Measurements from ENCODE around the gene FBXW9. TPM values are rescaled to one million over a fixed set of nuclear protein-coding genes. Genes with fewer than 3 reads are reported as not detected.

The FBXW9 gene
- total RNA-seq, 1 experiment from 2014 or later = 12.4 TPM

DNA sequence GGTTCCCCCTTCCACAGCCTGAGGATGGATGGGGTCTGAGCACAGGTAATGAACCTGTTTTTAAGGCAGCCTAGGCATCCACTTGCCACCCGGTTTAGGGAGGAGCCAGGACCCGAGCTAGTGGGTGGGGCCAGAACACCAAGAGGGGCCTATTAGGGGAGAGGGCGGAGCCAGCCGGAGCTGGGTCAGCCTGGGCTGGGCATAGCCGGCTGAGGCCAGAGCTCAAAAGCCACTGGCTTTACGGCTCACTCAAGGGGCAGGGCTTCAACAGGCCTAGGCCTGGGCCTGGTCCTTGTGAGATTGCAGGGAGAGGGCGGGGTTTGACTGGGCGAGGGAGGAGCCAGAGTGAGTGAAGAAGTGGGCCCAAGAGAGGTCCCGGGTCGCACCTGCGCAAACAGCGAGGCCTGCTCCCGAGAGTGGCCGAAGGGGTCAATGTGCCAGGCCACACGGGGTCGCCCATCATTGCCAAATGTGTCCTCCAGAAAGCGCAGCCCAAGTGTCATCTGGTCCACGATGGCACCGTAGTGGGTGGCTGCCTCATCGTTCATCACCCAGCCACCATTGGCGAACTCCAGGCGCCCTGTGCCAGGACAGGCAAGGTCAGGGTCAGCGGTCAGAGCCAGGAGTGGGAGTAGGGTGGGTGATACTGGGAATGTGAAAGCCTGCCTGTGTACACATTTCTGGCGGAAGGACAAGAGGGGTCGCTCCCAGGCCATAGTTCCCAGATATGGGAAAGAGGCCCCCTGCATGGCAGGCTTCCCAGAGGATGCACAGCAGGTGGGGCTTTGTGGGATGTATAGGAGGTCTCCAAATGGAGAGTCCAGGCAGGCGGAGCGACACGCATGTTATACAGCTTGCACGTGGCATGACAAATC is 31.8 kb downstream of the FBXW9 start:
- ChIA-PET POLR2A (no interaction called here), CTCF (no interaction called here)
- TF ChIP-seq, protein P1, sequence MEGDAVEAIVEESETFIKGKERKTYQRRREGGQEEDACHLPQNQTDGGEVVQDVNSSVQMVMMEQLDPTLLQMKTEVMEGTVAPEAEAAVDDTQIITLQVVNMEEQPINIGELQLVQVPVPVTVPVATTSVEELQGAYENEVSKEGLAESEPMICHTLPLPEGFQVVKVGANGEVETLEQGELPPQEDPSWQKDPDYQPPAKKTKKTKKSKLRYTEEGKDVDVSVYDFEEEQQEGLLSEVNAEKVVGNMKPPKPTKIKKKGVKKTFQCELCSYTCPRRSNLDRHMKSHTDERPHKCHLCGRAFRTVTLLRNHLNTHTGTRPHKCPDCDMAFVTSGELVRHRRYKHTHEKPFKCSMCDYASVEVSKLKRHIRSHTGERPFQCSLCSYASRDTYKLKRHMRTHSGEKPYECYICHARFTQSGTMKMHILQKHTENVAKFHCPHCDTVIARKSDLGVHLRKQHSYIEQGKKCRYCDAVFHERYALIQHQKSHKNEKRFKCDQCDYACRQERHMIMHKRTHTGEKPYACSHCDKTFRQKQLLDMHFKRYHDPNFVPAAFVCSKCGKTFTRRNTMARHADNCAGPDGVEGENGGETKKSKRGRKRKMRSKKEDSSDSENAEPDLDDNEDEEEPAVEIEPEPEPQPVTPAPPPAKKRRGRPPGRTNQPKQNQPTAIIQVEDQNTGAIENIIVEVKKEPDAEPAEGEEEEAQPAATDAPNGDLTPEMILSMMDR (IDR thresholded peaks at IDR 0.05) = no peak
- TF ChIP-seq POLR2AphosphoS5 (IDR thresholded peaks at IDR 0.05; ENCODE audit: low read depth, low read length) = no peak
- no peak for TF ChIP-seq SIN3A (IDR thresholded peaks at IDR 0.05; ENCODE audit: borderline replicate concordance, insufficient read depth, low read depth, low read length)
- no peak for TF ChIP-seq TCF7L2 (IDR thresholded peaks at IDR 0.05; ENCODE audit: low read depth, low read length)
- TF ChIP-seq REST (IDR thresholded peaks at IDR 0.05; ENCODE audit: insufficient read depth in 1 of 2, low read depth in 2 of 2, low read length in 1 of 2) = no peak
- Histone ChIP-seq H3K4me1 (ENCODE audit: control insufficient read depth, insufficient read depth, low read length) (peaks cover 3% of the 10 kb centered on the region), H3K36me3 (ENCODE audit: control insufficient read depth, insufficient read depth, low read length) (peaks cover 3% of the 10 kb centered on the region; the same call in 1 of the 2 replicates), H3K4me3 (ENCODE audit: low read depth in 2 of 2, low read length in 2 of 2) (no peak overlapping the region), H3K27me3 (ENCODE audit: control insufficient read depth, insufficient read depth, low read length) (no peaks in the 10 kb centered on the region), H3K27ac (ENCODE audit: low read length) (no peak overlapping the region), H3K9me3 (ENCODE audit: control insufficient read depth, insufficient read depth, low read depth, low read length) (no peaks in the 10 kb centered on the region)
- peak; percentile 22; the same call in 1 of the 2 replicates for ATAC-seq
- BruUV-seq (replicated peaks) = no TSS peak
- intact Hi-C loops (cut with micrococcal nuclease; ENCODE audit: unreplicated experiment) = no loop called here
- in situ Hi-C loops (cut with HindIII; ENCODE audit: low pct_unique_long_range_greater_than_20kb, low sequenced_read_pairs) = no loop called here
- DNase-seq (ENCODE audit: low read depth, low spot score) = no peak

- Histone ChIP-seq H3K27me3 (ENCODE audit: control insufficient read depth, insufficient read depth, low read length) (no peaks in the 10 kb centered on the region), H3K9me3 (ENCODE audit: control insufficient read depth, insufficient read depth, low read depth, low read length) (no peaks in the 10 kb centered on the region), H3K4me3 (ENCODE audit: low read depth in 2 of 2, low read length in 2 of 2) (no peak overlapping the region), H3K4me1 (ENCODE audit: control insufficient read depth, insufficient read depth, low read length) (peaks cover 2% of the 10 kb centered on the region; the same call in 1 of the 2 replicates), H3K36me3 (ENCODE audit: control insufficient read depth, insufficient read depth, low read length) (no peaks in the 10 kb centered on the region), H3K27ac (ENCODE audit: low read length) (no peak overlapping the region)
- no peak for DNase-seq (ENCODE audit: low read depth, low spot score)
- no peak for ATAC-seq
- intact Hi-C loops (cut with micrococcal nuclease; ENCODE audit: unreplicated experiment) (no loop called here), in situ Hi-C loops (cut with HindIII; ENCODE audit: low pct_unique_long_range_greater_than_20kb, low sequenced_read_pairs) (no loop called here)
- CTCF ChIA-PET = interaction anchor here (0.6 kb wide), 1 partner anchor 164 kb away, joined by 4 read pairs; no protein-coding TSS in a partner anchor
- POLR2A ChIA-PET = interaction anchor here (0.6 kb wide), 1 partner anchor 22 kb away, joined by 4 read pairs; no protein-coding TSS in a partner anchor
- TF ChIP-seq POLR2AphosphoS5 (IDR thresholded peaks at IDR 0.05; ENCODE audit: low read depth, low read length) (no peak), SIN3A (IDR thresholded peaks at IDR 0.05; ENCODE audit: borderline replicate concordance, insufficient read depth, low read depth, low read length) (no peak), TCF7L2 (IDR thresholded peaks at IDR 0.05; ENCODE audit: low read depth, low read length) (no peak), REST (IDR thresholded peaks at IDR 0.05; ENCODE audit: insufficient read depth in 1 of 2, low read depth in 2 of 2, low read length in 1 of 2) (no peak)
- TF ChIP-seq, protein P1 (IDR thresholded peaks at IDR 0.05) = no peak
- no TSS peak for BruUV-seq (replicated peaks)
These were observed 35.5 kb downstream of the FBXW9 start for GRCh38 chr19:12660980-12661379.

Data from Panc1 (cell line).